Measurements from ENCODE around the gene SNORC.

Gene SNORC

GRCh38 chr2:232879618-232880494 lies 9.8 kb downstream of the SNORC start:
- DNase-seq (ENCODE audit: low read depth, low spot score): no peak
- no peak overlapping the region for H3K4me3 ChIP-seq (ENCODE audit: low read length)

GRCh38 chr2:232880764-232881351 lies 10.8 kb downstream of the SNORC start:
- DNase-seq (ENCODE audit: low read depth, low spot score): no peak
- no peak overlapping the region for H3K4me3 ChIP-seq (ENCODE audit: low read length)

- no peak overlapping the region for H3K4me3 ChIP-seq (ENCODE audit: low read length)
- DNase-seq (ENCODE audit: low read depth, low spot score): no peak
Measured at GRCh38 chr2:232882085-232882484, 12.0 kb downstream of the SNORC start.

- H3K4me3 ChIP-seq (ENCODE audit: low read length): no peak overlapping the region
- no peak for DNase-seq (ENCODE audit: low read depth, low spot score)
Measured at GRCh38 chr2:232882505-232883115, 12.5 kb downstream of the SNORC start.

- no peak for DNase-seq (ENCODE audit: low read depth, low spot score)
- no peak overlapping the region for H3K4me3 ChIP-seq (ENCODE audit: low read length)
Measured at GRCh38 chr2:232883116-232883721, 13.2 kb downstream of the SNORC start.

- no peak overlapping the region for H3K4me3 ChIP-seq (ENCODE audit: low read length)
- no peak for DNase-seq (ENCODE audit: low read depth, low spot score)
Measured at GRCh38 chr2:232884001-232884421, 13.9 kb downstream of the SNORC start.

- DNase-seq (ENCODE audit: low read depth, low spot score): no peak
- no peak overlapping the region for H3K4me3 ChIP-seq (ENCODE audit: low read length)
Measured at GRCh38 chr2:232884549-232885263, 14.6 kb downstream of the SNORC start.

GRCh38 chr2:232885264-232885961 lies 15.3 kb downstream of the SNORC start:
- DNase-seq (ENCODE audit: low read depth, low spot score): no peak
- H3K4me3 ChIP-seq (ENCODE audit: low read length): no peak overlapping the region

GRCh38 chr2:232886176-232886575 lies 16.1 kb downstream of the SNORC start:
- no peak overlapping the region for H3K4me3 ChIP-seq (ENCODE audit: low read length)

GRCh38 chr2:232886632-232887031 lies 16.6 kb downstream of the SNORC start:
- DNase-seq (ENCODE audit: low read depth, low spot score): no peak
- no peak overlapping the region for H3K4me3 ChIP-seq (ENCODE audit: low read length)

More at GRCh38 chr2:232886176-232886575, 16.1 kb downstream of the SNORC start:
- DNase-seq (ENCODE audit: low read depth, low spot score): no peak

- H3K4me3 ChIP-seq (ENCODE audit: low read length): no peak overlapping the region
- DNase-seq (ENCODE audit: low read depth, low spot score): no peak
Measured at GRCh38 chr2:232887171-232887850, 17.2 kb downstream of the SNORC start.

- H3K4me3 ChIP-seq (ENCODE audit: low read length): no peak overlapping the region
- DNase-seq (ENCODE audit: low read depth, low spot score): no peak
Measured at GRCh38 chr2:232888099-232888836, 18.2 kb downstream of the SNORC start.

GRCh38 chr2:232888839-232889529 lies 18.9 kb downstream of the SNORC start:
- no peak overlapping the region for H3K4me3 ChIP-seq (ENCODE audit: low read length)

GRCh38 chr2:232889876-232890401 lies 19.9 kb downstream of the SNORC start:
- no peak overlapping the region for H3K4me3 ChIP-seq (ENCODE audit: low read length)
- no peak for DNase-seq (ENCODE audit: low read depth, low spot score)

More at GRCh38 chr2:232888839-232889529, 18.9 kb downstream of the SNORC start:
- no peak for DNase-seq (ENCODE audit: low read depth, low spot score)

- no peak overlapping the region for H3K4me3 ChIP-seq (ENCODE audit: low read length)
Measured at GRCh38 chr2:232890536-232890895, 20.5 kb downstream of the SNORC start.

GRCh38 chr2:232890896-232891601 lies 21.0 kb downstream of the SNORC start:
- no peak overlapping the region for H3K4me3 ChIP-seq (ENCODE audit: low read length)
- no peak for DNase-seq (ENCODE audit: low read depth, low spot score)

More at GRCh38 chr2:232890536-232890895, 20.5 kb downstream of the SNORC start:
- no peak for DNase-seq (ENCODE audit: low read depth, low spot score)

Measured in Jurkat, Clone E6-1 (cell line).